IMR-90 (cell line): ENCODE measurements around the gene PPP1R14D. TPM values are rescaled to one million over a fixed set of nuclear protein-coding genes. Genes with fewer than 3 reads are reported as not detected.

Experiments used
- ATAC-seq: fragments of 200-7000 bp; cut with Tn5 transposase; 2 replicates; pipeline ENCODE4 v1.9.1; 2020; ENCODE audit warnings: low read depth, mild to moderate bottlenecking, moderate library complexity
- BruUV-seq: library from RNA; stranded (reverse); fragments of 400-500 nt; replicated peaks from 2 replicates; lab custom pipeline; 2021; lab: Mats Ljungman, UMichigan
- CTCF ChIA-PET: fragments of 300-600 bp; formaldehyde crosslinking; extraction: SDS; loops from one replicate; lab custom pipeline; 2021; ENCODE audit warnings: antibody characterized with exemption; lab: Yijun Ruan, JAX
- POLR2A ChIA-PET: fragments of 300-600 bp; sonication (Branson Sonifier 250); formaldehyde crosslinking; loops from one replicate; lab custom pipeline; 2022; ENCODE audit warnings: antibody characterized with exemption; ENCODE audit not compliant: unreplicated experiment; lab: Charles Lee
- DNase-seq: peaks from one replicate; pipeline ENCODE4 v3.0.0; 2013
- H2AFZ ChIP-seq: replicated peaks from 2 replicates; pipeline ENCODE3; 2013; ENCODE audit warnings: low read length, mild to moderate bottlenecking; ENCODE audit not compliant: poor library complexity
- H2AK5ac ChIP-seq: 2 replicates; pipeline ENCODE4 v1.6.1; 2013; ENCODE audit warnings: low read depth, low read length, inconsistent platforms
- H2AK9ac ChIP-seq: replicated peaks from 2 replicates; pipeline ENCODE3; 2013; ENCODE audit warnings: mild to moderate bottlenecking, low read depth, low read length, moderate library complexity; ENCODE audit not compliant: poor library complexity
- H2BK120ac ChIP-seq: 2 replicates; pipeline ENCODE4 v1.6.1; 2013; ENCODE audit warnings: low read depth, low read length, inconsistent platforms
- H2BK15ac ChIP-seq: 3 replicates; pipeline ENCODE4 v1.6.1; 2013; ENCODE audit warnings: low read depth, low read length, inconsistent platforms
- H2BK20ac ChIP-seq: 2 replicates; pipeline ENCODE4 v1.6.1; 2013; ENCODE audit warnings: low read depth, mild to moderate bottlenecking, inconsistent platforms, low read length, moderate library complexity
- H2BK5ac ChIP-seq: 2 replicates; pipeline ENCODE4 v1.6.1; 2013; ENCODE audit warnings: mild to moderate bottlenecking, low read depth, low read length, inconsistent platforms; ENCODE audit not compliant: poor library complexity, severe bottlenecking
- H3K14ac ChIP-seq: replicated peaks from 2 replicates; pipeline ENCODE4 v1.6.1; 2013; ENCODE audit warnings: low read depth, low read length, inconsistent platforms
- H3K18ac ChIP-seq: 2 replicates; pipeline ENCODE4 v1.6.1; 2013; ENCODE audit warnings: low read depth, low read length, control low read depth
- H3K23ac ChIP-seq: 2 replicates; pipeline ENCODE4 v1.6.1; 2013; ENCODE audit warnings: low read depth, low read length, inconsistent platforms
- H3K27ac ChIP-seq: 2 replicates; pipeline ENCODE4 v1.5.1; 2013; ENCODE audit warnings: mild to moderate bottlenecking, control low read depth, low read length; ENCODE audit not compliant: insufficient read depth
- H3K27me3 ChIP-seq: 2 replicates; pipeline ENCODE4 v1.6.1; 2013; ENCODE audit warnings: low read length; ENCODE audit not compliant: control insufficient read depth, insufficient read depth
- H3K36me3 ChIP-seq: 2 replicates; pipeline ENCODE4 v1.6.1; 2013; ENCODE audit warnings: low read length, mixed read lengths; ENCODE audit not compliant: control insufficient read depth, insufficient read depth
- H3K4ac ChIP-seq: 2 replicates; pipeline ENCODE4 v1.6.1; 2013; ENCODE audit warnings: low read depth, low read length, inconsistent platforms
- H3K4me1 ChIP-seq: 2 replicates; pipeline ENCODE4 v1.6.1; 2013; ENCODE audit warnings: low read length, mixed read lengths; ENCODE audit not compliant: control insufficient read depth, insufficient read depth
- H3K4me2 ChIP-seq: 2 replicates; pipeline ENCODE4 v1.6.1; 2013; ENCODE audit warnings: low read depth, mild to moderate bottlenecking, control low read depth, low read length, moderate library complexity
- H3K4me3 ChIP-seq: 2 replicates; pipeline ENCODE4 v1.5.1; 2013; ENCODE audit warnings: low read depth, mild to moderate bottlenecking, control low read depth, low read length, moderate library complexity; ENCODE audit not compliant: insufficient read depth
- H3K56ac ChIP-seq: 2 replicates; pipeline ENCODE4 v1.6.1; 2013; ENCODE audit warnings: low read length, inconsistent platforms; ENCODE audit not compliant: insufficient read depth; ENCODE audit errors: extremely low read depth
- H3K79me1 ChIP-seq, 2 experiments: 2 replicates each; pipeline ENCODE4 v1.6.1; 2013; ENCODE audit warnings: low read length in 2 of 2, inconsistent platforms in 1 of 2, low read depth in 1 of 2
- H3K9ac ChIP-seq: 2 replicates; pipeline ENCODE4 v1.6.1; 2013; ENCODE audit warnings: low read depth, low read length, control low read depth
- H3K9me1 ChIP-seq: 2 replicates; pipeline ENCODE4 v1.6.1; 2013; ENCODE audit warnings: low read length, inconsistent platforms; ENCODE audit not compliant: insufficient read depth
- H3K9me3 ChIP-seq: 2 replicates; pipeline ENCODE4 v1.6.1; 2013; ENCODE audit warnings: low read length; ENCODE audit not compliant: control insufficient read depth, insufficient read depth
- H4K20me1 ChIP-seq: 2 replicates; pipeline ENCODE4 v1.6.1; 2013; ENCODE audit warnings: low read length, inconsistent platforms; ENCODE audit not compliant: insufficient read depth
- H4K5ac ChIP-seq: 2 replicates; pipeline ENCODE4 v1.6.1; 2013; ENCODE audit warnings: mild to moderate bottlenecking, low read depth, low read length, control low read depth
- H4K8ac ChIP-seq, 2 experiments: 2 replicates each; pipeline ENCODE4 v1.6.1; 2013; ENCODE audit warnings: low read depth in 2 of 2, low read length in 2 of 2, control low read depth in 1 of 2, inconsistent platforms in 1 of 2
- H4K91ac ChIP-seq: 2 replicates; pipeline ENCODE4 v1.6.1; 2013; ENCODE audit warnings: low read depth, low read length, inconsistent platforms; ENCODE audit not compliant: insufficient read depth
- CEBPB ChIP-seq: IDR thresholded peaks from 2 replicates; pipeline ENCODE4 v1.6.1; 2012; ENCODE audit warnings: low read depth, low read length, improper control_type of control experiment
- CHD1 ChIP-seq: IDR thresholded peaks from 2 replicates; pipeline ENCODE4 v1.6.1; 2012; ENCODE audit warnings: low read depth, low read length, improper control_type of control experiment
- MAFK ChIP-seq: IDR thresholded peaks from 2 replicates; pipeline ENCODE4 v1.6.1; 2012; ENCODE audit warnings: low read depth, low read length, improper control_type of control experiment
- MXI1 ChIP-seq: IDR thresholded peaks from 2 replicates; pipeline ENCODE4 v1.6.1; 2012; ENCODE audit warnings: low read depth, mild to moderate bottlenecking, low read length, moderate library complexity, borderline replicate concordance
- RAD21 ChIP-seq: IDR thresholded peaks from 2 replicates; pipeline ENCODE4 v1.6.1; 2012; ENCODE audit warnings: low read length, improper control_type of control experiment
- RCOR1 ChIP-seq: IDR thresholded peaks from 2 replicates; pipeline ENCODE4 v1.6.1; 2012; ENCODE audit warnings: mild to moderate bottlenecking, low read length, improper control_type of control experiment; ENCODE audit not compliant: insufficient replicate concordance
- SMC3 ChIP-seq: fragments of 150-350 bp; IDR thresholded peaks from 2 replicates; pipeline ENCODE4 v1.6.1; 2016; ENCODE audit warnings: low read depth, mild to moderate bottlenecking, antibody characterized with exemption, low read length, moderate library complexity
- WGBS, 2 experiments: methylation state at CpG; one replicate each; pipeline versions ENCODE4 v1.1.5 to v1.1.7; 2013; ENCODE audit warnings: missing lambda C conversion rate in 2 of 2; ENCODE audit not compliant: insufficient read length in 1 of 2; ENCODE audit errors: extremely low coverage in 2 of 2; 5-methylcytosine and 5-hydroxymethylcytosine counted together
- dilution Hi-C: fragments of 300-500 bp; cut with HindIII; formaldehyde crosslinking; loops from one replicate; pipeline ENCODE4 v1.14.3; 2018; ENCODE audit warnings: low sequenced_read_pairs; ENCODE audit not compliant: unreplicated experiment
- in situ Hi-C: fragments of 300-500 bp; cut with MboI; formaldehyde crosslinking; loops from 3 replicates; pipeline ENCODE4 v1.14.3; 2019; ENCODE audit warnings: low sequenced_read_pairs, inconsistent platforms, mixed read lengths
- intact Hi-C: fragments of 100-400 bp; cut with micrococcal nuclease; formaldehyde crosslinking; loops from 2 replicates; pipeline ENCODE4 v1.10.0; 2022
- polyA plus RNA-seq, 3 experiments: library from polyadenylated mRNA; depleted of rRNA; stranded (reverse); fragments of >200 nt; gene quantifications; 2 replicates each; pipeline ENCODE4 v1.2.3, GENCODE V29; 2012; ENCODE audit warnings: low replicate concordance in 1 of 3
- total RNA-seq: library from RNA; depleted of rRNA; stranded (reverse); fragments of >200 nt; gene quantifications from 2 replicates; pipeline ENCODE4 v1.2.3, GENCODE V29; 2012

PPP1R14D gene
- total and polyA plus RNA-seq, 2 of the 4 experiments (the other 2 are of a cell fraction), result not detected

GRCh38 chr15:40796041-40796440 lies 32.5 kb downstream of the PPP1R14D start:
- no peak for ATAC-seq
- Histone ChIP-seq H4K20me1 (peaks cover 5% of the 10 kb centered on the region; the same call in 1 of the 2 replicates), H3K4me2 (no peak overlapping the region), H2AK5ac (no peak overlapping the region), H3K4ac (no peak overlapping the region), H2BK120ac (no peak overlapping the region), H3K9me3 (no peaks in the 10 kb centered on the region), H3K56ac (no peak overlapping the region), H3K23ac (no peak overlapping the region), H3K9ac (no peak overlapping the region), H3K27me3 (no peaks in the 10 kb centered on the region), H3K36me3 (peaks cover 4% of the 10 kb centered on the region; the same call in 1 of the 2 replicates), H2BK15ac (no peak overlapping the region), H3K27ac (no peak overlapping the region), H4K91ac (no peak overlapping the region), H3K79me1 (peaks cover 33 to 57% of the 10 kb centered on the region in 2 experiments), H4K5ac (no peak overlapping the region), H2BK20ac (no peak overlapping the region), H2AFZ (no peak overlapping the region), H3K18ac (no peak overlapping the region), H3K14ac (no peak overlapping the region), H2BK5ac (no peak overlapping the region), H4K8ac (no peak overlapping the region), H2AK9ac (no peak overlapping the region), H3K9me1 (0 out of 2 replicates have a peak, but pooled peaks cover 13% of the 10 kb centered on the region), H3K4me3 (no peak overlapping the region), H3K4me1 (peaks cover 5% of the 10 kb centered on the region; the same call in 1 of the 2 replicates)
- in situ Hi-C loops, result no loop called here
- BruUV-seq, result no TSS peak
- TF ChIP-seq RAD21 (no peak), CHD1 (no peak), SMC3 (no peak), CEBPB (no peak), RCOR1 (no peak), MXI1 (no peak), MAFK (no peak)
- dilution Hi-C loops, result no loop called here
- no peak for DNase-seq
- CTCF ChIA-PET, result interaction anchor here (0.5 kb wide), 1 partner anchor 69 kb away, joined by 3 read pairs; no protein-coding TSS in a partner anchor
- 80% methylated on average over 1 of the region's 2 CpGs; no CpG with 5 or more reads in 1 of the 2 experiments for WGBS, 2 experiments
- POLR2A ChIA-PET, result no interaction called here
- intact Hi-C loops, result no loop called here
